Right ventricle myocardium inferior (tissue), 1 donor: Measurements from ENCODE around the gene PCDHA10. TPM values are rescaled to one million over a fixed set of nuclear protein-coding genes. Genes with fewer than 3 reads are reported as not detected.
"Not testable (repeated sequence)": the region's sequence is repeated elsewhere in the genome, so short reads cannot be mapped to it uniquely, and the experiment has no call there.

Source experiments
- ATAC-seq: fragments of 200-7000 bp; cut with Tn5 transposase; one replicate; pipeline ENCODE4 v1.9.1; 2020; ENCODE audit warnings: mild to moderate bottlenecking, moderate library complexity
- DNase-seq: peaks from one replicate; pipeline ENCODE4 v3.0.0; 2021; ENCODE audit errors: missing footprints
- intact Hi-C: fragments of 100-400 bp; cut with DNase I; formaldehyde crosslinking; loops from one replicate; pipeline ENCODE4 v1.11.0; 2022
- total RNA-seq: library from RNA; stranded (reverse); fragmentation: NEBNext Ultra II Directional; extraction: Animal tissue kit (Norgen Biotek cat#: 25700); gene quantifications from one replicate; pipeline ENCODE4 v1.2.1, GENCODE V29; 2021
- donor health status: DM: no; HTN: yes; CAD: no; lungs with severe emphysema.

Gene PCDHA10
- total RNA-seq, 1 donor from 2014 or later: 0.11 TPM

- ATAC-seq (no peak), DNase-seq (no peak)
- intact Hi-C loops: no loop called here
Measured at GRCh38 chr5:140840978-140841962, 14.4 kb upstream of the PCDHA10 start, which contains the start of gene PCDHA8. Gene PCDHA8, plus strand, starts transcription at chr5:140841187. Its CDS starts 135 bp downstream, at chr5:140841322.

GRCh38 chr5:140842798-140843733, 12.6 kb upstream of the PCDHA10 start:
- ATAC-seq: no peak
- no peak for DNase-seq
- intact Hi-C loops: no loop called here

GRCh38 chr5:140848139-140849102, 7.3 kb upstream of the PCDHA10 start, which contains the start of gene PCDHA9:
Gene PCDHA9, plus strand, starts transcription at chr5:140848382. Its CDS starts 114 bp downstream, at chr5:140848496.
- DNase-seq, ATAC-seq, intact Hi-C loops: not testable (repeated sequence)

- DNase-seq, ATAC-seq, intact Hi-C loops: not testable (repeated sequence)
Measured at GRCh38 chr5:140849831-140850634, 5.7 kb upstream of the PCDHA10 start.

DNA sequence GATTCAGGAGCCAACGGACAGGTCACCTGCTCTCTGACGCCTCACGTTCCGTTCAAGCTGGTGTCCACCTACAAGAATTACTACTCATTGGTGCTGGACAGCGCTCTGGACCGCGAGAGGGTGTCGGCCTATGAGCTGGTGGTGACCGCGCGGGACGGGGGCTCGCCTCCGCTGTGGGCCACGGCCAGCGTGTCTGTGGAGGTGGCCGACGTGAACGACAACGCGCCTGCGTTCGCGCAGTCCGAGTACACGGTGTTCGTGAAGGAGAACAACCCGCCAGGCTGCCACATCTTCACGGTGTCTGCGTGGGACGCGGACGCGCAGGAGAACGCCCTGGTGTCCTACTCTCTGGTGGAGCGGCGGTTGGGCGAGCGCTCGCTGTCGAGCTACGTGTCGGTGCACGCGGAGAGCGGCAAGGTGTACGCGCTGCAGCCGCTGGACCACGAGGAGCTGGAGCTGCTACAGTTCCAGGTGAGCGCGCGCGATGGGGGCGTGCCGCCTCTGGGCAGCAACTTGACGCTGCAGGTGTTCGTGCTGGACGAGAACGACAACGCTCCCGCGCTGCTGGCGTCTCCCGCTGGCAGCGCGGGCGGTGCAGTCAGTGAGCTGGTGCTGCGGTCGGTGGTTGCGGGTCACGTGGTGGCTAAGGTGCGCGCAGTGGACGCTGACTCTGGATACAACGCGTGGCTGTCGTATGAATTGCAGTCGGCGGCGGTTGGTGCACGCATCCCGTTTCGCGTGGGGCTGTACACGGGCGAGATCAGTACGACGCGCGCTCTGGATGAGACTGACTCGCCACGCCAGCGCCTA, 1.7 kb downstream of the PCDHA10 start:
- DNase-seq (no peak), ATAC-seq (no peak)
- intact Hi-C loops: no loop called here

GRCh38 chr5:140857987-140858240, 2.2 kb downstream of the PCDHA10 start:
- no peak for DNase-seq
- no peak for ATAC-seq
- intact Hi-C loops: no loop called here

GRCh38 chr5:140862441-140863295, 7.0 kb downstream of the PCDHA10 start:
- intact Hi-C loops: no loop called here
- DNase-seq: no peak
- ATAC-seq: no peak

- ATAC-seq (no peak), DNase-seq (no peak)
- intact Hi-C loops: no loop called here
Measured at GRCh38 chr5:140868721-140869554, 13.2 kb downstream of the PCDHA10 start, which contains the start of gene PCDHA11. Gene PCDHA11, plus strand, starts transcription at chr5:140868957. Its CDS starts 147 bp downstream, at chr5:140869104.

DNA sequence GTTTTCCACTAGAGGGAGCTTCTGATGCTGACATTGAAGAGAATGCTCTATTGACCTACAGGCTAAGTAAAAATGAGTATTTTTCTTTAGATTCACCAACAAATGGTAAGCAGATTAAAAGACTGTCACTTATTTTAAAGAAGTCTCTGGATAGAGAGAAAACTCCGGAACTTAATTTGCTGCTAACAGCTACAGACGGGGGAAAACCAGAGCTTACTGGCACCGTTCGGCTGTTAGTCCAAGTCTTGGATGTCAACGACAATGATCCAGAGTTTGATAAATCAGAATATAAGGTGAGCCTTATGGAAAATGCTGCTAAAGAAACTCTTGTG, 13.8 kb downstream of the PCDHA10 start:
- ATAC-seq: no peak
- no peak for DNase-seq
- intact Hi-C loops: no loop called here

DNA sequence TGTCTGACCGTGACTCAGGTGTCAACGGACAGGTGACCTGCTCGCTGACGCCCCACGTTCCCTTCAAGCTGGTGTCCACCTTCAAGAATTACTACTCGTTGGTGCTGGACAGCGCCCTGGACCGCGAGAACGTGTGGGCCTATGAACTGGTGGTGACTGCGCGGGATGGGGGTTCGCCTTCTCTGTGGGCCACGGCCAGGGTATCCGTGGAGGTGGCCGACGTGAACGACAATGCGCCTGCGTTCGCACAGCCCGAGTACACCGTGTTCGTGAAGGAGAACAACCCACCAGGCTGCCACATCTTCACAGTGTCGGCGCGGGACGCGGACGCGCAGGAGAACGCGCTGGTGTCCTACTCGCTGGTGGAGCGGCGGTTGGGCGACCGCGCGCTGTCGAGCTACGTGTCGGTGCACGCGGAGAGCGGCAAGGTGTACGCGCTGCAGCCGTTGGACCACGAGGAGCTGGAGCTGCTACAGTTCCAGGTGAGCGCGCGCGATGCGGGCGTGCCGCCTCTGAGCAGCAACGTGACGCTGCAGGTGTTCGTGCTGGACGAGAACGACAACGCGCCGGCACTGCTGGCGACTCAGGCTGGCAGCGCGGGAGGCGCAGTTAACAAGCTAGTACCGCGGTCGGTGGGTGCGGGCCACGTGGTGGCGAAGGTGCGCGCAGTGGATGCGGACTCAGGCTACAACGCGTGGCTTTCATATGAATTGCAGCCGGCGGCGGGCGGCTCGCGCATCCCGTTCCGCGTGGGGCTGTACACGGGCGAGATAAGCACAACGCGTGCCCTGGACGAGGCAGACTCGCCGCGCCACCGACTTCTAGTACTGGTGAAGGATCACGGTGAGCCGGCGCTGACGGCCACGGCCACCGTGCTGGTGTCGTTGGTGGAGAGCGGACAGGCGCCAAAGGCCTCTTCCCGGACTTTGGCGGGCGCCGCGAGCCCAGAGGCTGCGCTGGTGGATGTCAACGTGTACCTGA, 14.8 kb downstream of the PCDHA10 start:
- ATAC-seq (no peak), DNase-seq (peak; percentile 67)
- intact Hi-C loops: no loop called here

- intact Hi-C loops: no loop called here
- ATAC-seq (no peak), DNase-seq (no peak)
Measured at GRCh38 chr5:140875085-140876065, 19.7 kb downstream of the PCDHA10 start, which contains the start of gene PCDHA12. Gene PCDHA12, plus strand, starts transcription at chr5:140875308. Its CDS starts 165 bp downstream, at chr5:140875473.

DNA sequence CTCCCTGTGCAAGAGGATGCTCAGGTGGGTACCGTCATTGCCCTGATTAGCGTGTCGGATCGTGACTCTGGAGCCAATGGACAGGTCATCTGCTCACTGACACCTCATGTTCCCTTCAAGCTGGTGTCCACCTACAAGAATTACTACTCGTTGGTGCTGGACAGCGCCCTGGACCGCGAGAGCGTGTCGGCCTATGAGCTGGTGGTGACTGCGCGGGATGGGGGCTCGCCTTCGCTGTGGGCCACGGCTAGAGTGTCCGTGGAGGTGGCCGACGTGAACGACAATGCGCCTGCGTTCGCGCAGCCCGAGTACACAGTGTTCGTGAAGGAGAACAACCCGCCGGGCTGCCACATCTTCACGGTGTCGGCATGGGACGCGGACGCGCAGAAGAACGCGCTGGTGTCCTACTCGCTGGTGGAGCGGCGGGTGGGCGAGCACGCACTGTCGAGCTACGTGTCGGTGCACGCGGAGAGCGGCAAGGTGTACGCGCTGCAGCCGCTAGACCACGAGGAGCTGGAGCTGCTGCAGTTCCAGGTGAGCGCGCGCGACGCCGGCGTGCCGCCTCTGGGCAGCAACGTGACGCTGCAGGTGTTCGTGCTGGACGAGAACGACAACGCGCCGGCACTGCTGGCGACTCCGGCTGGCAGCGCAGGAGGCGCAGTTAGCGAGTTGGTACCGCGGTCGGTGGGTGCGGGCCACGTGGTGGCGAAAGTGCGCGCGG, 21.0 kb downstream of the PCDHA10 start:
- not testable (repeated sequence) for ATAC-seq

More for the DNA sequence above, 21.0 kb downstream of the PCDHA10 start:
- intact Hi-C loops: not testable (repeated sequence)
- peak; percentile 63 for DNase-seq
